Measurements from ENCODE around the gene TBXA2R.
"Not testable (repeated sequence)": the region's sequence is repeated elsewhere in the genome, so short reads cannot be mapped to it uniquely, and the experiment has no call there.

TBXA2R gene

GRCh38 chr19:3606690-3607289 lies at the start of gene TBXA2R:
Gene TBXA2R, minus strand, starts transcription at chr19:3606875. Its CDS starts 6,241 bp downstream, at chr19:3600634.
- Mint-ChIP-seq H3K4me3 (no peak within 1 kb of the TSS), H3K27ac (no peak within 1 kb of the TSS), H3K4me1 (ENCODE audit: low read depth) (peaks cover 5% of the 10 kb centered on the region), H3K27me3 (ENCODE audit: low read depth) (peaks cover 4% of the 10 kb centered on the region), H3K9me3 (no peaks in the 10 kb centered on the region), H3K36me3 (ENCODE audit: low read depth) (peaks cover under 1% of the 10 kb centered on the region)

- H3K4me1 Mint-ChIP-seq (ENCODE audit: low read depth), result no peaks in the 10 kb centered on the region
- no peaks in the 10 kb centered on the region for H3K27me3 Mint-ChIP-seq (ENCODE audit: low read depth)
- peaks cover 8% of the 10 kb centered on the region for H3K36me3 Mint-ChIP-seq (ENCODE audit: low read depth)
- H3K9me3 Mint-ChIP-seq, result no peaks in the 10 kb centered on the region
- H3K4me3 Mint-ChIP-seq, result no peak overlapping the region
- H3K27ac Mint-ChIP-seq, result no peak overlapping the region
Measured at GRCh38 chr19:3656073-3656746, 49.5 kb upstream of the TBXA2R start.

- Mint-ChIP-seq H3K9me3 (no peaks in the 10 kb centered on the region), H3K36me3 (ENCODE audit: low read depth) (peaks cover 6% of the 10 kb centered on the region), H3K27ac (no peak overlapping the region)
Measured at GRCh38 chr19:3655402-3656072, 48.9 kb upstream of the TBXA2R start.

GRCh38 chr19:3653865-3654513 lies 47.3 kb upstream of the TBXA2R start:
- H3K27me3 Mint-ChIP-seq (ENCODE audit: low read depth), result no peaks in the 10 kb centered on the region
- no peak overlapping the region for H3K4me3 Mint-ChIP-seq
- H3K9me3 Mint-ChIP-seq, result no peaks in the 10 kb centered on the region
- H3K4me1 Mint-ChIP-seq (ENCODE audit: low read depth), result no peaks in the 10 kb centered on the region
- H3K36me3 Mint-ChIP-seq (ENCODE audit: low read depth), result peaks cover 6% of the 10 kb centered on the region
- H3K27ac Mint-ChIP-seq, result no peak overlapping the region

More at GRCh38 chr19:3655402-3656072, 48.9 kb upstream of the TBXA2R start:
- H3K4me1 Mint-ChIP-seq (ENCODE audit: low read depth), result no peaks in the 10 kb centered on the region
- H3K27me3 Mint-ChIP-seq (ENCODE audit: low read depth), result no peaks in the 10 kb centered on the region
- no peak overlapping the region for H3K4me3 Mint-ChIP-seq

GRCh38 chr19:3653081-3653795 lies 46.6 kb upstream of the TBXA2R start:
- Mint-ChIP-seq H3K4me1 (ENCODE audit: low read depth) (no peaks in the 10 kb centered on the region), H3K9me3 (no peaks in the 10 kb centered on the region), H3K27ac (no peak overlapping the region), H3K36me3 (ENCODE audit: low read depth) (peaks cover 6% of the 10 kb centered on the region), H3K27me3 (ENCODE audit: low read depth) (no peaks in the 10 kb centered on the region), H3K4me3 (no peak overlapping the region)

- Mint-ChIP-seq H3K36me3 (ENCODE audit: low read depth) (peaks cover 4% of the 10 kb centered on the region), H3K4me3 (no peak overlapping the region), H3K27ac (no peak overlapping the region), H3K4me1 (ENCODE audit: low read depth) (no peaks in the 10 kb centered on the region), H3K9me3 (no peaks in the 10 kb centered on the region), H3K27me3 (ENCODE audit: low read depth) (no peaks in the 10 kb centered on the region)
Measured at GRCh38 chr19:3652422-3652821, 45.7 kb upstream of the TBXA2R start.

- Mint-ChIP-seq H3K4me3 (no peak overlapping the region), H3K4me1 (ENCODE audit: low read depth) (no peaks in the 10 kb centered on the region), H3K36me3 (ENCODE audit: low read depth) (no peaks in the 10 kb centered on the region), H3K27ac (no peak overlapping the region), H3K9me3 (no peaks in the 10 kb centered on the region), H3K27me3 (ENCODE audit: low read depth) (no peaks in the 10 kb centered on the region)
Measured at GRCh38 chr19:3651684-3652083, 45.0 kb upstream of the TBXA2R start.

- H3K27me3 Mint-ChIP-seq (ENCODE audit: low read depth), result no peaks in the 10 kb centered on the region
- no peaks in the 10 kb centered on the region for H3K4me1 Mint-ChIP-seq (ENCODE audit: low read depth)
- H3K4me3 Mint-ChIP-seq, result no peak overlapping the region
- H3K27ac Mint-ChIP-seq, result no peak overlapping the region
- H3K9me3 Mint-ChIP-seq, result no peaks in the 10 kb centered on the region
- no peaks in the 10 kb centered on the region for H3K36me3 Mint-ChIP-seq (ENCODE audit: low read depth)
Measured at GRCh38 chr19:3649888-3650287, 43.2 kb upstream of the TBXA2R start.

GRCh38 chr19:3648037-3648905 lies 41.6 kb upstream of the TBXA2R start:
- Mint-ChIP-seq H3K4me1 (ENCODE audit: low read depth) (no peaks in the 10 kb centered on the region), H3K27me3 (ENCODE audit: low read depth) (no peaks in the 10 kb centered on the region), H3K36me3 (ENCODE audit: low read depth) (no peaks in the 10 kb centered on the region), H3K4me3 (no peak overlapping the region), H3K27ac (no peak overlapping the region), H3K9me3 (no peaks in the 10 kb centered on the region)

- H3K27me3 Mint-ChIP-seq (ENCODE audit: low read depth); H3K4me1 Mint-ChIP-seq (ENCODE audit: low read depth); H3K27ac Mint-ChIP-seq; H3K9me3 Mint-ChIP-seq; H3K4me3 Mint-ChIP-seq; H3K36me3 Mint-ChIP-seq (ENCODE audit: low read depth): not testable (repeated sequence)
Measured at GRCh38 chr19:3647102-3647501, 40.4 kb upstream of the TBXA2R start.

GRCh38 chr19:3646336-3647092 lies 39.8 kb upstream of the TBXA2R start:
- no peak overlapping the region for H3K4me3 Mint-ChIP-seq
- no peaks in the 10 kb centered on the region for H3K9me3 Mint-ChIP-seq
- no peaks in the 10 kb centered on the region for H3K36me3 Mint-ChIP-seq (ENCODE audit: low read depth)
- H3K27me3 Mint-ChIP-seq (ENCODE audit: low read depth), result no peaks in the 10 kb centered on the region
- H3K27ac Mint-ChIP-seq, result no peak overlapping the region
- H3K4me1 Mint-ChIP-seq (ENCODE audit: low read depth), result no peaks in the 10 kb centered on the region

- no peak overlapping the region for H3K4me3 Mint-ChIP-seq
- no peaks in the 10 kb centered on the region for H3K36me3 Mint-ChIP-seq (ENCODE audit: low read depth)
- H3K27ac Mint-ChIP-seq, result no peak overlapping the region
- H3K9me3 Mint-ChIP-seq, result no peaks in the 10 kb centered on the region
- no peaks in the 10 kb centered on the region for H3K4me1 Mint-ChIP-seq (ENCODE audit: low read depth)
- no peaks in the 10 kb centered on the region for H3K27me3 Mint-ChIP-seq (ENCODE audit: low read depth)
Measured at GRCh38 chr19:3645726-3646125, 39.1 kb upstream of the TBXA2R start.

GRCh38 chr19:3645067-3645396 lies 38.4 kb upstream of the TBXA2R start:
- H3K4me3 Mint-ChIP-seq, result no peak overlapping the region
- H3K36me3 Mint-ChIP-seq (ENCODE audit: low read depth), result no peaks in the 10 kb centered on the region
- H3K27ac Mint-ChIP-seq, result no peak overlapping the region
- no peaks in the 10 kb centered on the region for H3K4me1 Mint-ChIP-seq (ENCODE audit: low read depth)
- no peaks in the 10 kb centered on the region for H3K27me3 Mint-ChIP-seq (ENCODE audit: low read depth)
- no peaks in the 10 kb centered on the region for H3K9me3 Mint-ChIP-seq

All from T-helper 1 cell treated with Interleukin-12 subunit alpha and Interleukin-12 subunit beta and Interleukin-4 antibody, amounts not matched to agents 30 μg/mL and 1 μg/mL, for 36 hours (primary cell).